ENCODE measurements around the gene C6orf163. TPM values are rescaled to one million over a fixed set of nuclear protein-coding genes. Genes with fewer than 3 reads are reported as not detected.
"Not testable (repeated sequence)": the region's sequence is repeated elsewhere in the genome, so short reads cannot be mapped to it uniquely, and the experiment has no call there.

The C6orf163 gene
- total RNA-seq, 1 experiment from 2014 or later = 1.2 TPM

- no peaks in the 10 kb centered on the region for H3K79me1 ChIP-seq (ENCODE audit: insufficient read depth, low read depth, low read length, poor library complexity, severe bottlenecking)
- H3K4me1 Mint-ChIP-seq = no peaks in the 10 kb centered on the region
- H4K5ac ChIP-seq (ENCODE audit: insufficient read length, low read depth, low read length) = no peak overlapping the region
- peaks cover 4% of the 10 kb centered on the region; the same call in 1 of the 2 replicates for H3K27me3 Mint-ChIP-seq (ENCODE audit: low read depth)
- H3K4me1 ChIP-seq (ENCODE audit: insufficient read depth, low read length) = no peaks in the 10 kb centered on the region
- H2BK120ac ChIP-seq (ENCODE audit: low read depth, low read length, poor library complexity, severe bottlenecking) = no peak overlapping the region
- no peak overlapping the region for H2BK20ac ChIP-seq (ENCODE audit: low read depth, low read length, poor library complexity, severe bottlenecking)
- H2BK12ac ChIP-seq (ENCODE audit: insufficient read length, low read depth, low read length) = no peak overlapping the region
- H3K18ac ChIP-seq (ENCODE audit: insufficient read length, low read depth, low read length) = no peak overlapping the region
- peaks cover 0 to 9% (median 3%) of the 10 kb centered on the region in 3 experiments; a peak in 4 of 7 replicates for H3K36me3 Mint-ChIP-seq (ENCODE audit: insufficient read depth in 1 of 3, low read depth in 3 of 3)
- no peak overlapping the region for H3K4ac ChIP-seq (ENCODE audit: low read depth, low read length)
- no peak overlapping the region for H3K9ac ChIP-seq (ENCODE audit: extremely low read depth, insufficient read length, low read length)
- H4K8ac ChIP-seq (replicated peaks; ENCODE audit: insufficient read length, low read depth, low read length) = no peak overlapping the region
- no peak overlapping the region for H3K23ac ChIP-seq (ENCODE audit: insufficient read length, low read depth, low read length)
- no peak overlapping the region for H3K56ac ChIP-seq (ENCODE audit: insufficient read length, low read depth, low read length)
- H3K14ac ChIP-seq (ENCODE audit: insufficient read depth, low read length) = no peak overlapping the region
- no peak overlapping the region for H3T11ph ChIP-seq (ENCODE audit: low read length)
- no peaks in the 10 kb centered on the region for H3K23me2 ChIP-seq (ENCODE audit: insufficient read length, low read depth, low read length, poor library complexity, severe bottlenecking)
- H3K9me3 Mint-ChIP-seq = peaks cover 14 to 16% of the 10 kb centered on the region in 2 experiments
- no peak overlapping the region for H4K91ac ChIP-seq (ENCODE audit: insufficient read length, low read depth, low read length)
- no peak overlapping the region for H2BK5ac ChIP-seq (ENCODE audit: insufficient read length, low read length)
- H2BK15ac ChIP-seq (ENCODE audit: low read depth, low read length) = no peak overlapping the region
- TF ChIP-seq CTCF (conservative IDR thresholded peaks at IDR 0.05) = no peak
- DNase-seq = no peak
- H3K9me3 ChIP-seq (ENCODE audit: control insufficient read depth, low read depth, low read length) = no peaks in the 10 kb centered on the region
- no peaks in the 10 kb centered on the region for H4K20me1 ChIP-seq (ENCODE audit: control insufficient read depth, insufficient read depth, insufficient read length)
- no peak overlapping the region for H2AFZ ChIP-seq (ENCODE audit: low read length)
- no peak overlapping the region for H2AK5ac ChIP-seq (ENCODE audit: insufficient read length, low read length)
- H3K27ac ChIP-seq (ENCODE audit: insufficient read length, low read depth, low read length) = no peak overlapping the region
- no peak overlapping the region for H3K4me3 Mint-ChIP-seq
- no peak overlapping the region for H3K27ac Mint-ChIP-seq
- no peaks in the 10 kb centered on the region for H3K79me2 ChIP-seq (ENCODE audit: insufficient read depth, low read length)
- WGBS (ENCODE audit: extremely low coverage, insufficient read length, low lambda C conversion rate) = no CpG with 5 or more reads among the region's 1 CpG
- no peaks in the 10 kb centered on the region for H3K27me3 ChIP-seq (ENCODE audit: insufficient read depth, low read length)
- H3K4me2 ChIP-seq (ENCODE audit: insufficient read depth, insufficient read length, low read length) = no peak overlapping the region
Measured at GRCh38 chr6:87297119-87297518, 47.5 kb upstream of the C6orf163 start.

GRCh38 chr6:87301277-87301676 is 43.3 kb upstream of the C6orf163 start:
- H3K9me3 Mint-ChIP-seq = peaks cover 19 to 25% of the 10 kb centered on the region in 2 experiments
- not testable (repeated sequence) for H3K4me1 ChIP-seq (ENCODE audit: insufficient read depth, low read length); H4K20me1 ChIP-seq (ENCODE audit: control insufficient read depth, insufficient read depth, insufficient read length); H3K14ac ChIP-seq (ENCODE audit: insufficient read depth, low read length); H4K5ac ChIP-seq (ENCODE audit: insufficient read length, low read depth, low read length); H4K91ac ChIP-seq (ENCODE audit: insufficient read length, low read depth, low read length); H2AFZ ChIP-seq (ENCODE audit: low read length); H3K23me2 ChIP-seq (ENCODE audit: insufficient read length, low read depth, low read length, poor library complexity, severe bottlenecking); H3K27ac Mint-ChIP-seq; H3K36me3 Mint-ChIP-seq (ENCODE audit: insufficient read depth in 1 of 3, low read depth in 3 of 3); H3K56ac ChIP-seq (ENCODE audit: insufficient read length, low read depth, low read length); H4K8ac ChIP-seq (replicated peaks; ENCODE audit: insufficient read length, low read depth, low read length); H3K4me2 ChIP-seq (ENCODE audit: insufficient read depth, insufficient read length, low read length); H2BK5ac ChIP-seq (ENCODE audit: insufficient read length, low read length); H3K4me1 Mint-ChIP-seq; H3K79me2 ChIP-seq (ENCODE audit: insufficient read depth, low read length); H2AK5ac ChIP-seq (ENCODE audit: insufficient read length, low read length); H3K79me1 ChIP-seq (ENCODE audit: insufficient read depth, low read depth, low read length, poor library complexity, severe bottlenecking); H3K9ac ChIP-seq (ENCODE audit: extremely low read depth, insufficient read length, low read length); H2BK120ac ChIP-seq (ENCODE audit: low read depth, low read length, poor library complexity, severe bottlenecking); H3K27ac ChIP-seq (ENCODE audit: insufficient read length, low read depth, low read length); H3K4ac ChIP-seq (ENCODE audit: low read depth, low read length); DNase-seq; H3T11ph ChIP-seq (ENCODE audit: low read length); H3K9me3 ChIP-seq (ENCODE audit: control insufficient read depth, low read depth, low read length); H3K4me3 Mint-ChIP-seq; H2BK12ac ChIP-seq (ENCODE audit: insufficient read length, low read depth, low read length); H3K18ac ChIP-seq (ENCODE audit: insufficient read length, low read depth, low read length); H3K23ac ChIP-seq (ENCODE audit: insufficient read length, low read depth, low read length); H3K27me3 ChIP-seq (ENCODE audit: insufficient read depth, low read length); H2BK15ac ChIP-seq (ENCODE audit: low read depth, low read length); H3K27me3 Mint-ChIP-seq (ENCODE audit: low read depth); H2BK20ac ChIP-seq (ENCODE audit: low read depth, low read length, poor library complexity, severe bottlenecking)
- WGBS (ENCODE audit: extremely low coverage, insufficient read length, low lambda C conversion rate) = no CpG with 5 or more reads among the region's 9 CpGs

Data from H9 (cell line).